ENCODE measurements around the gene INPP5K.

DNA sequence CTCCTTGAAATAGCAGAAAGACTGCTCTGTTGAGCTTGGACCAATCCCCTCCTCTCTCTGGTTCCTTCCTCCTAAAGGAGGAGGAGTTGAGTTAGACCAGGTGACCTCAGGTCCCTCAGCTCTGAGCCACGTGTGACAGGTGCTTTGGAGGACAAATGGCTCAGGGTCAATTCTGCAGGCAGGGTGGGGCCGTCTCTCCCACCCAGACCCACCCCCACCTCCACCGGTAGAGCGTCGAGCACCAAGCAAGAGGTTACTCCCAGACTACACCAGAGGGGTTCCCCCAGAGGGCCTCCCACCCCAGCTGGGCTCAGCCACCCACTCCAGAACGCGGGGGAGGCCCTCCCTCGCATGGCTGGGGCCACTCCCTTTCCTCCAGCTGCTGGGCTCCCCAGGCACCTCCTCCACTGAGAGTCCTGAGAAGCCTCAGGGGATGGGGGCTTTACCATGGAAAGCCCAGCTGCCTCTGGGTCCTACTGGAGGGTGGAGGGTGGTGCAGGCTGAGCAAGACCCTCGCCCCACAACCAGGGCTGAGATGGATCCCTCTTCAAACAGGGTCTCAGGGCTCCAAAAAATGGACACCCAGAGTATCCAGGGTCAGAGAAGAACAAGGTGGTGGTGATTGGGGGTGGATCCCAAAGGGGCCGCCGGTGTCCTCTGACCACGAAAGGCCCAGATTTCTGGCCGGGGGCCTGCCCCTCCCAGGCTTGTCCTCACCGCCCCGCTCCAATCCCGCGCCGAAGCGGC, 31.6 kb downstream of the INPP5K start:
- TF ChIP-seq, protein P1, sequence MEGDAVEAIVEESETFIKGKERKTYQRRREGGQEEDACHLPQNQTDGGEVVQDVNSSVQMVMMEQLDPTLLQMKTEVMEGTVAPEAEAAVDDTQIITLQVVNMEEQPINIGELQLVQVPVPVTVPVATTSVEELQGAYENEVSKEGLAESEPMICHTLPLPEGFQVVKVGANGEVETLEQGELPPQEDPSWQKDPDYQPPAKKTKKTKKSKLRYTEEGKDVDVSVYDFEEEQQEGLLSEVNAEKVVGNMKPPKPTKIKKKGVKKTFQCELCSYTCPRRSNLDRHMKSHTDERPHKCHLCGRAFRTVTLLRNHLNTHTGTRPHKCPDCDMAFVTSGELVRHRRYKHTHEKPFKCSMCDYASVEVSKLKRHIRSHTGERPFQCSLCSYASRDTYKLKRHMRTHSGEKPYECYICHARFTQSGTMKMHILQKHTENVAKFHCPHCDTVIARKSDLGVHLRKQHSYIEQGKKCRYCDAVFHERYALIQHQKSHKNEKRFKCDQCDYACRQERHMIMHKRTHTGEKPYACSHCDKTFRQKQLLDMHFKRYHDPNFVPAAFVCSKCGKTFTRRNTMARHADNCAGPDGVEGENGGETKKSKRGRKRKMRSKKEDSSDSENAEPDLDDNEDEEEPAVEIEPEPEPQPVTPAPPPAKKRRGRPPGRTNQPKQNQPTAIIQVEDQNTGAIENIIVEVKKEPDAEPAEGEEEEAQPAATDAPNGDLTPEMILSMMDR (IDR thresholded peaks at IDR 0.05) = peak in 2 of 6 experiments; percentile 6 to 30
- no peak for TF ChIP-seq POLR2A (IDR thresholded peaks at IDR 0.05)
